HCT116 (cell line): Measurements from ENCODE around the gene SALL3. TPM values are rescaled to one million over a fixed set of nuclear protein-coding genes. Genes with fewer than 3 reads are reported as not detected.

Experiments
- ATAC-seq: fragments of 200-7000 bp; cut with Tn5 transposase; 2 replicates; pipeline ENCODE4 v1.9.1; 2020; ENCODE audit warnings: mild to moderate bottlenecking, moderate library complexity
- BruUV-seq: library from RNA; stranded (reverse); fragments of 400-500 nt; replicated peaks from 2 replicates; lab custom pipeline; 2021; lab: Mats Ljungman, UMichigan
- CTCF ChIA-PET: fragments of 300-600 bp; sonication (Branson Sonifier 250); formaldehyde crosslinking; loops from one replicate; lab custom pipeline; 2021; ENCODE audit warnings: antibody characterized with exemption; lab: Charles Lee
- POLR2A ChIA-PET: fragments of 300-600, 350-600 bp; sonication (Branson Sonifier 250); formaldehyde crosslinking; loops from one replicate; lab custom pipeline; 2021; ENCODE audit warnings: antibody characterized with exemption; lab: Charles Lee
- RAD21 ChIA-PET, 2 experiments: fragments of 300-600 bp; sonication (Branson Sonifier 250); formaldehyde crosslinking; loops; one replicate each; lab custom pipeline; 2023; ENCODE audit warnings: low total read pairs in 2 of 2; ENCODE audit not compliant: uncharacterized antibody in 2 of 2, unreplicated experiment in 2 of 2, low non-redundant PET in 1 of 2; lab: Charles Lee
- DNase-seq: peaks from one replicate; pipeline ENCODE4 v3.0.0-alpha.2; 2010; ENCODE audit warnings: low read depth, low spot score
- H2AFZ ChIP-seq: fragments of 200-600 bp; shearing (Covaris generic), sonication (generic); 2 replicates; pipeline ENCODE4 v1.6.1; 2017; ENCODE audit warnings: low read depth, mixed run types, mixed read lengths, antibody characterized with exemption, low read length; ENCODE audit not compliant: poor library complexity, severe bottlenecking
- H3K27ac ChIP-seq: 2 replicates; pipeline ENCODE4 v1.5.1; 2012; ENCODE audit warnings: low read depth, low read length
- H3K27me3 ChIP-seq: fragments of 200-600 bp; sonication (generic); 2 replicates; pipeline ENCODE4 v1.6.1; 2016; ENCODE audit warnings: mixed run types, low read length, mixed read lengths; ENCODE audit not compliant: insufficient read depth
- H3K36me3 ChIP-seq, 2 experiments: fragments of 200-500 bp in 1 of 2; fragments of 200-600 bp in 1 of 2; sonication (Bioruptor generic) in 1 of 2; sonication (generic) in 1 of 2; 2 replicates each; pipeline versions ENCODE4 v1.5.1 to v1.6.1; 2014 to 2016; ENCODE audit warnings: low read length in 2 of 2, inconsistent platforms in 1 of 2, mixed read lengths in 1 of 2, mixed run types in 1 of 2; ENCODE audit not compliant: insufficient read depth in 2 of 2, control insufficient read depth in 1 of 2
- H3K4me1 ChIP-seq, 2 experiments: fragments of 200-600 bp in 1 of 2; sonication (generic) in 1 of 2; 2 replicates each; pipeline versions ENCODE4 v1.5.1 to v1.6.1; 2012 to 2017; ENCODE audit warnings: low read length in 2 of 2, inconsistent platforms in 1 of 2, mild to moderate bottlenecking in 1 of 2, mixed read lengths in 1 of 2, mixed run types in 1 of 2, moderate library complexity in 1 of 2; ENCODE audit not compliant: insufficient read depth in 2 of 2, control insufficient read depth in 1 of 2
- H3K4me2 ChIP-seq: fragments of 200-600 bp; sonication (generic); 2 replicates; pipeline ENCODE4 v1.6.1; 2017; ENCODE audit warnings: mixed run types, low read length, mixed read lengths
- H3K4me3 ChIP-seq, 2 experiments: fragments of 200-600 bp in 1 of 2; sonication (generic) in 1 of 2; replicated peaks in 1 of 2; 2 replicates each; pipeline ENCODE4 v1.5.1; 2011 to 2016; ENCODE audit warnings: low read length in 2 of 2, control low read depth in 1 of 2, low read depth in 1 of 2, mild to moderate bottlenecking in 1 of 2, mixed read lengths in 1 of 2, mixed run types in 1 of 2
- H3K79me2 ChIP-seq: fragments of 200-600 bp; sonication (generic); 2 replicates; pipeline ENCODE4 v1.6.1; 2017; ENCODE audit warnings: mild to moderate bottlenecking, mixed run types, low read length, moderate library complexity, mixed read lengths; ENCODE audit not compliant: insufficient read depth
- H3K9ac ChIP-seq: fragments of 200-600 bp; sonication (generic); 2 replicates; pipeline ENCODE4 v1.6.1; 2016; ENCODE audit warnings: low read length, mixed read lengths
- H3K9me2 ChIP-seq: fragments of 200-600 bp; sonication (generic), shearing (Covaris generic); 2 replicates; pipeline ENCODE4 v1.6.1; 2017; ENCODE audit warnings: mixed run types, mild to moderate bottlenecking, moderate library complexity; ENCODE audit not compliant: insufficient read depth
- H3K9me3 ChIP-seq, 2 experiments: fragments of 200-500 bp in 1 of 2; fragments of 200-600 bp in 1 of 2; sonication (Bioruptor generic) in 1 of 2; sonication (generic) in 1 of 2; 2 replicates each; pipeline ENCODE4 v1.6.1; 2014 to 2017; ENCODE audit warnings: low read length in 2 of 2, mixed read lengths in 2 of 2, inconsistent platforms in 1 of 2, low read depth in 1 of 2, mild to moderate bottlenecking in 1 of 2, mixed run types in 1 of 2, moderate library complexity in 1 of 2; ENCODE audit not compliant: control insufficient read depth in 1 of 2, insufficient read depth in 1 of 2
- H4K20me1 ChIP-seq: fragments of 200-600 bp; sonication (generic), shearing (Covaris generic); 2 replicates; pipeline ENCODE4 v1.6.1; 2017; ENCODE audit warnings: mixed run types, mild to moderate bottlenecking, moderate library complexity; ENCODE audit not compliant: insufficient read depth
- CBX3 ChIP-seq: IDR thresholded peaks from 2 replicates; pipeline ENCODE4 v1.6.1; 2012; ENCODE audit warnings: low read depth
- CEBPB ChIP-seq: IDR thresholded peaks from 2 replicates; pipeline ENCODE4 v1.6.1; 2012; ENCODE audit warnings: low read depth
- ELF1 ChIP-seq: IDR thresholded peaks from 2 replicates; pipeline ENCODE4 v1.6.1; 2012; ENCODE audit warnings: low read depth, borderline replicate concordance
- EZH2 ChIP-seq: fragments of 200-600 bp; sonication (generic); IDR thresholded peaks from 2 replicates; pipeline ENCODE4 v1.6.1; 2017; ENCODE audit warnings: antibody characterized with exemption, mixed run types
- EZH2phosphoT487 ChIP-seq: fragments of 200-600 bp; IDR thresholded peaks from 2 replicates; pipeline ENCODE4 v1.6.1; 2018; ENCODE audit warnings: antibody characterized with exemption, borderline replicate concordance
- FOSL1 ChIP-seq: IDR thresholded peaks from 2 replicates; pipeline ENCODE4 v1.6.1; 2012; ENCODE audit warnings: low read depth
- JUND ChIP-seq: IDR thresholded peaks from 2 replicates; pipeline ENCODE4 v1.6.1; 2012
- POLR2A ChIP-seq: IDR thresholded peaks from 2 replicates; pipeline ENCODE4 v1.7.0; 2011; ENCODE audit warnings: borderline replicate concordance; ENCODE audit not compliant: insufficient read depth, insufficient read length; ENCODE audit errors: extremely low read depth
- RAD21 ChIP-seq: IDR thresholded peaks from 2 replicates; pipeline ENCODE4 v1.6.1; 2012; ENCODE audit warnings: low read depth, mild to moderate bottlenecking
- SP1 ChIP-seq: IDR thresholded peaks from 2 replicates; pipeline ENCODE4 v1.6.1; 2012; ENCODE audit warnings: low read depth
- SRF ChIP-seq: IDR thresholded peaks from 2 replicates; pipeline ENCODE4 v1.6.1; 2012; ENCODE audit warnings: low read depth
- TCF7L2 ChIP-seq: IDR thresholded peaks from 2 replicates; pipeline ENCODE4 v1.7.0; 2011; ENCODE audit warnings: borderline replicate concordance, inconsistent platforms; ENCODE audit not compliant: insufficient read depth, insufficient read length; ENCODE audit errors: extremely low read depth
- YY1 ChIP-seq: IDR thresholded peaks from 2 replicates; pipeline ENCODE4 v1.6.1; 2011; ENCODE audit warnings: low read length, low read depth, moderate library complexity, mild to moderate bottlenecking; ENCODE audit not compliant: insufficient replicate concordance; ENCODE audit errors: extremely low read depth
- ZFX ChIP-seq: fragments of 450-650 bp; IDR thresholded peaks from 2 replicates; pipeline ENCODE4 v1.6.1; 2017
- ZNF274 ChIP-seq: fragments of 200-500 bp; sonication (Bioruptor generic); IDR thresholded peaks from 2 replicates; pipeline ENCODE4 v1.6.1; 2014; ENCODE audit warnings: mild to moderate bottlenecking, low read depth, low read length, inconsistent platforms
- intact Hi-C: fragments of 100-400 bp; cut with micrococcal nuclease; formaldehyde crosslinking; loops from 2 replicates; pipeline ENCODE4 v1.10.0; 2022
- total RNA-seq: library from RNA; stranded (reverse); gene quantifications from one replicate; pipeline ENCODE4 v1.2.1, GENCODE V29; 2021; ENCODE audit not compliant: unreplicated experiment
- TF ChIP-seq, protein P1 (sequence below): IDR thresholded peaks from 2 replicates; pipeline ENCODE4 v1.6.1; 2012; ENCODE audit warnings: low read depth
- TF ChIP-seq, protein P2 (sequence below): IDR thresholded peaks from 2 replicates; pipeline ENCODE4 v1.6.1; 2011; ENCODE audit warnings: mild to moderate bottlenecking, low read length, moderate library complexity; ENCODE audit not compliant: insufficient replicate concordance; ENCODE audit errors: extremely low read depth

The SALL3 gene
- total RNA-seq, 1 experiment from 2014 or later, result not detected

DNA sequence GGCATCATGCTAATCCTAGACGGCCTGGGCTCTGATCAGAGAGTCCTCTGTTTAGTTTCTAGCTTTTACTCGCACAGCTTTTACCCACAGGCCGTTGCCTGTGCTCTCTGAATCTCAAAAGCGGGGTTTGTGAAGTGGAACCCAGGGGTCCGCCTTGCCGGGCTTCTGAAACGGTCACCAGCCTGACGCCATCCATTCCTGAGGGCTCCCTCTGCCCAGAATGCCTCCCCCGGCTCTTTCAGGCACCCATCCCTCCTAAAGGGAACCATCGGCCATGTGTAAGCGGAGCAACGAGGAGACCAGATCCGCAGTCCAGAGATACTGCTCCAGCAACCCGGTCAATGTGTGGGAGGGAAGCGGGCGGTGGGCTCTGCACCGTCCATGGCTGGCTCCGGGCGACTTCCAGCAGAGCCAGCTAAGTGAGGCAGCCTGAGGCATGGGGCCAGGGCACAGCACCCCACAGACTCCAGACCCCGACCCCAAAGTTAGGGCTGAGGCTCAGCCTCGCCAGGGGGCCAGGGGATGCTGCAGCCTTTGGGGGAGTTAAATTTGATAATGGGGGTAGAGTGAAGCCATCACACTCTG lies 28.8 kb downstream of the SALL3 start:
- Histone ChIP-seq H3K27ac (no peak overlapping the region), H4K20me1 (no peaks in the 10 kb centered on the region), H3K36me3 (no peaks in the 10 kb centered on the region), H3K9me2 (no peaks in the 10 kb centered on the region), H3K9me3 (no peaks in the 10 kb centered on the region), H3K79me2 (no peaks in the 10 kb centered on the region), H3K4me1 (no peaks in the 10 kb centered on the region), H3K4me3 (no peak overlapping the region), H3K9ac (no peak overlapping the region), H3K4me2 (no peak overlapping the region), H3K27me3 (peaks cover 40% of the 10 kb centered on the region), H2AFZ (no peak overlapping the region)
- ATAC-seq (no peak), DNase-seq (no peak)
- intact Hi-C loops, result no loop called here
- RAD21 ChIA-PET, result no interaction called here
- CTCF ChIA-PET, result no interaction called here
- TF ChIP-seq, protein P1, sequence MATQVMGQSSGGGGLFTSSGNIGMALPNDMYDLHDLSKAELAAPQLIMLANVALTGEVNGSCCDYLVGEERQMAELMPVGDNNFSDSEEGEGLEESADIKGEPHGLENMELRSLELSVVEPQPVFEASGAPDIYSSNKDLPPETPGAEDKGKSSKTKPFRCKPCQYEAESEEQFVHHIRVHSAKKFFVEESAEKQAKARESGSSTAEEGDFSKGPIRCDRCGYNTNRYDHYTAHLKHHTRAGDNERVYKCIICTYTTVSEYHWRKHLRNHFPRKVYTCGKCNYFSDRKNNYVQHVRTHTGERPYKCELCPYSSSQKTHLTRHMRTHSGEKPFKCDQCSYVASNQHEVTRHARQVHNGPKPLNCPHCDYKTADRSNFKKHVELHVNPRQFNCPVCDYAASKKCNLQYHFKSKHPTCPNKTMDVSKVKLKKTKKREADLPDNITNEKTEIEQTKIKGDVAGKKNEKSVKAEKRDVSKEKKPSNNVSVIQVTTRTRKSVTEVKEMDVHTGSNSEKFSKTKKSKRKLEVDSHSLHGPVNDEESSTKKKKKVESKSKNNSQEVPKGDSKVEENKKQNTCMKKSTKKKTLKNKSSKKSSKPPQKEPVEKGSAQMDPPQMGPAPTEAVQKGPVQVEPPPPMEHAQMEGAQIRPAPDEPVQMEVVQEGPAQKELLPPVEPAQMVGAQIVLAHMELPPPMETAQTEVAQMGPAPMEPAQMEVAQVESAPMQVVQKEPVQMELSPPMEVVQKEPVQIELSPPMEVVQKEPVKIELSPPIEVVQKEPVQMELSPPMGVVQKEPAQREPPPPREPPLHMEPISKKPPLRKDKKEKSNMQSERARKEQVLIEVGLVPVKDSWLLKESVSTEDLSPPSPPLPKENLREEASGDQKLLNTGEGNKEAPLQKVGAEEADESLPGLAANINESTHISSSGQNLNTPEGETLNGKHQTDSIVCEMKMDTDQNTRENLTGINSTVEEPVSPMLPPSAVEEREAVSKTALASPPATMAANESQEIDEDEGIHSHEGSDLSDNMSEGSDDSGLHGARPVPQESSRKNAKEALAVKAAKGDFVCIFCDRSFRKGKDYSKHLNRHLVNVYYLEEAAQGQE, result no peak
- TF ChIP-seq ZFX, result no peak
- no peak for TF ChIP-seq TCF7L2
- TF ChIP-seq FOSL1, result no peak
- TF ChIP-seq SRF, result no peak
- no peak for TF ChIP-seq RAD21
- TF ChIP-seq JUND, result no peak
- TF ChIP-seq EZH2, result no peak
- TF ChIP-seq CBX3, result no peak
- no peak for TF ChIP-seq EZH2phosphoT487
- TF ChIP-seq POLR2A, result no peak
- no peak for TF ChIP-seq YY1
- TF ChIP-seq CEBPB, result no peak
- TF ChIP-seq, protein P2, sequence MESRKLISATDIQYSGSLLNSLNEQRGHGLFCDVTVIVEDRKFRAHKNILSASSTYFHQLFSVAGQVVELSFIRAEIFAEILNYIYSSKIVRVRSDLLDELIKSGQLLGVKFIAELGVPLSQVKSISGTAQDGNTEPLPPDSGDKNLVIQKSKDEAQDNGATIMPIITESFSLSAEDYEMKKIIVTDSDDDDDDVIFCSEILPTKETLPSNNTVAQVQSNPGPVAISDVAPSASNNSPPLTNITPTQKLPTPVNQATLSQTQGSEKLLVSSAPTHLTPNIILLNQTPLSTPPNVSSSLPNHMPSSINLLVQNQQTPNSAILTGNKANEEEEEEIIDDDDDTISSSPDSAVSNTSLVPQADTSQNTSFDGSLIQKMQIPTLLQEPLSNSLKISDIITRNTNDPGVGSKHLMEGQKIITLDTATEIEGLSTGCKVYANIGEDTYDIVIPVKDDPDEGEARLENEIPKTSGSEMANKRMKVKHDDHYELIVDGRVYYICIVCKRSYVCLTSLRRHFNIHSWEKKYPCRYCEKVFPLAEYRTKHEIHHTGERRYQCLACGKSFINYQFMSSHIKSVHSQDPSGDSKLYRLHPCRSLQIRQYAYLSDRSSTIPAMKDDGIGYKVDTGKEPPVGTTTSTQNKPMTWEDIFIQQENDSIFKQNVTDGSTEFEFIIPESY, result no peak
- TF ChIP-seq ZNF274, result no peak
- TF ChIP-seq SP1, result no peak
- no peak for TF ChIP-seq ELF1
- POLR2A ChIA-PET, result no interaction called here
- no TSS peak for BruUV-seq
